PC-3 (cell line): ENCODE data around the gene MYO5A. TPM values are rescaled to one million over a fixed set of nuclear protein-coding genes. Genes with fewer than 3 reads are reported as not detected.

Experiments
- ATAC-seq: fragments of 200-7000 bp; cut with Tn5 transposase; 2 replicates; pipeline ENCODE4 v1.9.1; 2020; ENCODE audit warnings: mild to moderate bottlenecking, moderate library complexity
- BruUV-seq: library from RNA; stranded (reverse); fragments of 400-500 nt; replicated peaks from 2 replicates; lab custom pipeline; 2021; lab: Mats Ljungman, UMichigan
- CTCF ChIA-PET: fragments of 300-600 bp; sonication (Branson Sonifier 250); formaldehyde crosslinking; loops from one replicate; lab custom pipeline; 2022; ENCODE audit warnings: antibody characterized with exemption; lab: Charles Lee
- POLR2A ChIA-PET: fragments of 300-600 bp; sonication (Branson Sonifier 250); formaldehyde crosslinking; loops from one replicate; lab custom pipeline; 2022; ENCODE audit warnings: antibody characterized with exemption; ENCODE audit not compliant: unreplicated experiment; lab: Charles Lee
- DNase-seq: peaks from one replicate; pipeline ENCODE4 v3.0.0-alpha.2; 2015
- H2AFZ ChIP-seq: fragments of 300-600 bp; sonication (generic); 2 replicates; pipeline ENCODE4 v1.6.0; 2016; ENCODE audit warnings: antibody characterized with exemption, low read length
- H3F3A ChIP-seq: fragments of 300-600 bp; sonication (generic); one replicate; pipeline ENCODE4 v1.6.0; 2017; ENCODE audit warnings: antibody characterized with exemption, low read length, control low read depth, mild to moderate bottlenecking; ENCODE audit not compliant: unreplicated experiment
- H3K27ac ChIP-seq: fragments of 300-600 bp; sonication (generic); 2 replicates; pipeline ENCODE4 v1.5.1; 2016; ENCODE audit warnings: mild to moderate bottlenecking, low read length
- H3K27me3 ChIP-seq: fragments of 300-600 bp; sonication (generic); 2 replicates; pipeline ENCODE4 v1.6.1; 2016; ENCODE audit warnings: low read length, mixed read lengths
- H3K36me3 ChIP-seq: fragments of 300-600 bp; sonication (generic); 2 replicates; pipeline ENCODE4 v1.6.1; 2016; ENCODE audit warnings: low read depth, mixed run types, low read length, mixed read lengths
- H3K4me1 ChIP-seq: fragments of 300-600 bp; sonication (generic); 2 replicates; pipeline ENCODE4 v1.5.1; 2016; ENCODE audit warnings: low read length; ENCODE audit not compliant: insufficient read depth
- H3K4me2 ChIP-seq: fragments of 300-600 bp; sonication (generic); 2 replicates; pipeline ENCODE4 v1.6.0; 2016; ENCODE audit warnings: low read length
- H3K4me3 ChIP-seq: fragments of 300-600 bp; sonication (generic); 2 replicates; pipeline ENCODE4 v1.5.1; 2016; ENCODE audit warnings: mild to moderate bottlenecking, low read length, mixed read lengths
- H3K79me2 ChIP-seq: fragments of 300-600 bp; sonication (generic); 2 replicates; pipeline ENCODE4 v1.6.1; 2017; ENCODE audit warnings: low read length, mixed read lengths
- H3K9ac ChIP-seq: fragments of 300-600 bp; sonication (generic); 2 replicates; pipeline ENCODE4 v1.6.0; 2016; ENCODE audit warnings: mild to moderate bottlenecking, low read length
- H3K9me2 ChIP-seq: fragments of 300-600 bp; sonication (generic); replicated peaks from 2 replicates; pipeline ENCODE4 v1.6.1; 2016; ENCODE audit warnings: mixed run types, low read length, mixed read lengths
- H3K9me3 ChIP-seq: fragments of 300-600 bp; sonication (generic); 2 replicates; pipeline ENCODE4 v1.6.1; 2016; ENCODE audit warnings: low read length, mixed read lengths
- H4K20me1 ChIP-seq: fragments of 300-600 bp; sonication (generic); 2 replicates; pipeline ENCODE4 v1.6.1; 2016; ENCODE audit warnings: low read length, mixed read lengths
- EZH2 ChIP-seq: fragments of 300-600 bp; sonication (generic); IDR thresholded peaks from one replicate; pipeline ENCODE4 v1.6.1; 2017; ENCODE audit warnings: antibody characterized with exemption, mild to moderate bottlenecking, low read length; ENCODE audit not compliant: unreplicated experiment
- EZH2phosphoT487 ChIP-seq: fragments of 300-600 bp; sonication (generic); IDR thresholded peaks from 2 replicates; pipeline ENCODE4 v1.6.1; 2018; ENCODE audit warnings: mild to moderate bottlenecking, antibody characterized with exemption, low read length, borderline replicate concordance
- intact Hi-C: fragments of 100-400 bp; cut with micrococcal nuclease; formaldehyde crosslinking; loops from 2 replicates; pipeline ENCODE4 v1.9.0; 2023
- total RNA-seq: library from RNA; depleted of rRNA; stranded (reverse); fragments of >200 nt; gene quantifications from 2 replicates; pipeline ENCODE4 v1.2.3, GENCODE V29; 2014
- TF ChIP-seq, protein P1 (sequence below): fragments of 300-600 bp; sonication (generic); conservative IDR thresholded peaks from 2 replicates; pipeline ENCODE4 v1.5.1; 2017; ENCODE audit warnings: antibody characterized with exemption, low read depth, mild to moderate bottlenecking, low read length

The MYO5A gene
- total RNA-seq, 1 experiment from 2014 or later: 42.1 TPM

DNA sequence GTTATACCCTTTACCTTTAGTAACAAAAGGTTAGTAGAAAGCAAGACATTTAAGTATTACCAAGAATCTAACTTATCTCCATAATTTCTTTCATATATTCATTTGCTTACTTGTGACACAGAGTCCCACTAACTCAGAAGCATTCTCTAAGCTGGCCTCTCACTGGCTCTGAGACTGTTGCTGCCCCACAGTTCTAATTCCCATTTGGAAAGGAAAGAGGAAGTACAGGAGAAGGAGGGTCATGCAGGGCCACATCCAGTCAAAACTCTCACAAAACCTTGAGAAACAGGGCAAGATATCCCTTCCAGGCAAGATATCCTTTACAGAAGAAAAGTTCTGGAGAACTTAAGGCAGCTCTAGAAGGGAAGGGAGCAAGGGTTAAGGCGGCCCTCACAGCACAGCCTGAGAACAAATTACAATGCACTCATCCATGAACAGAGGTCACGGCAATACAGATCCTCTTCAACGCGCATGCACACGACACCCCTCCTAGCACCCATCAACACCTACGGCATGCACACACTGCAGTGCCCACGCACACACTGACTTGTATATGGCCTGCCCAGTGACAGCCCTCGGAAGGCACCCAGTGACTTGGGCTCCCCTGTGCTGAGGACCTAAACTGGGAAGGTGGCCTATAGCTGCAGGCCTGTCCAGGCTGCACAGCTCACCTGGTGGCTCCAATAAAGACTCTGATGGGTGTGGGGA is 220.1 kb downstream of the MYO5A start:
- no peak overlapping the region for H3K27ac ChIP-seq
- H3K79me2 ChIP-seq: no peaks in the 10 kb centered on the region
- ChIA-PET POLR2A (no interaction called here), CTCF (no interaction called here)
- no peak overlapping the region for H2AFZ ChIP-seq
- H3K9ac ChIP-seq: no peak overlapping the region
- intact Hi-C loops: no loop called here
- 0 out of 2 replicates have a peak, but pooled peaks cover 6% of the 10 kb centered on the region for H3K36me3 ChIP-seq
- ATAC-seq: no peak
- H3F3A ChIP-seq: no peaks in the 10 kb centered on the region
- BruUV-seq: no TSS peak
- H3K9me2 ChIP-seq: no peaks in the 10 kb centered on the region
- peaks cover 36% of the 10 kb centered on the region for H3K4me1 ChIP-seq
- TF ChIP-seq EZH2phosphoT487: no peak
- TF ChIP-seq, protein P1, sequence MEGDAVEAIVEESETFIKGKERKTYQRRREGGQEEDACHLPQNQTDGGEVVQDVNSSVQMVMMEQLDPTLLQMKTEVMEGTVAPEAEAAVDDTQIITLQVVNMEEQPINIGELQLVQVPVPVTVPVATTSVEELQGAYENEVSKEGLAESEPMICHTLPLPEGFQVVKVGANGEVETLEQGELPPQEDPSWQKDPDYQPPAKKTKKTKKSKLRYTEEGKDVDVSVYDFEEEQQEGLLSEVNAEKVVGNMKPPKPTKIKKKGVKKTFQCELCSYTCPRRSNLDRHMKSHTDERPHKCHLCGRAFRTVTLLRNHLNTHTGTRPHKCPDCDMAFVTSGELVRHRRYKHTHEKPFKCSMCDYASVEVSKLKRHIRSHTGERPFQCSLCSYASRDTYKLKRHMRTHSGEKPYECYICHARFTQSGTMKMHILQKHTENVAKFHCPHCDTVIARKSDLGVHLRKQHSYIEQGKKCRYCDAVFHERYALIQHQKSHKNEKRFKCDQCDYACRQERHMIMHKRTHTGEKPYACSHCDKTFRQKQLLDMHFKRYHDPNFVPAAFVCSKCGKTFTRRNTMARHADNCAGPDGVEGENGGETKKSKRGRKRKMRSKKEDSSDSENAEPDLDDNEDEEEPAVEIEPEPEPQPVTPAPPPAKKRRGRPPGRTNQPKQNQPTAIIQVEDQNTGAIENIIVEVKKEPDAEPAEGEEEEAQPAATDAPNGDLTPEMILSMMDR: no peak
- TF ChIP-seq EZH2: no peak
- no peaks in the 10 kb centered on the region for H3K27me3 ChIP-seq
- no peaks in the 10 kb centered on the region for H4K20me1 ChIP-seq
- DNase-seq: no peak
- H3K4me2 ChIP-seq: no peak overlapping the region
- H3K4me3 ChIP-seq: no peak overlapping the region
- H3K9me3 ChIP-seq: no peaks in the 10 kb centered on the region

DNA sequence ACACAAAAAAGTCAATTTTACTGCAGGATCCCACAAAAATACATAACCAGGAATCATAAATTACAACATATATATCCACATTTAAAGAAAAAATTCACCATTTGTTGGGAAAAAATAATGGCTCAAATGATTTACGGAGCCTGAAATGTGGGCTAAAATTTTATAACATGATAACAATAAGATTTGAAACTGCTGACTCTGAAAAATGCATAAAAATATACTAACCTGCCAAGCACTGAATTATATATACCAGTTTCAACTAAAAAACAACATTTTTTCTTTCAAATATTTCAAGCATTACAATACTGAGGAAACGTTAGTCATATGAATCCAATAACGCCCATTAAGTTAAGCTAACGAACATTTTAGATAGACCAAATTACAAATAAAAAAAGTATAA is 220.8 kb downstream of the MYO5A start:
- CTCF ChIA-PET: no interaction called here

More for the DNA sequence above, 220.8 kb downstream of the MYO5A start:
- Histone ChIP-seq H3K27me3 (no peaks in the 10 kb centered on the region), H3K36me3 (no peaks in the 10 kb centered on the region), H4K20me1 (no peaks in the 10 kb centered on the region), H3K4me3 (no peak overlapping the region), H3F3A (no peaks in the 10 kb centered on the region), H3K79me2 (no peaks in the 10 kb centered on the region), H3K9ac (no peak overlapping the region), H3K27ac (no peak overlapping the region), H3K9me3 (no peaks in the 10 kb centered on the region), H3K4me2 (no peak overlapping the region), H3K4me1 (peaks cover 38% of the 10 kb centered on the region), H3K9me2 (no peaks in the 10 kb centered on the region), H2AFZ (no peak overlapping the region)
- no TSS peak for BruUV-seq
- POLR2A ChIA-PET: no interaction called here
- ATAC-seq (no peak), DNase-seq (no peak)
- no peak for TF ChIP-seq EZH2
- TF ChIP-seq EZH2phosphoT487: no peak
- TF ChIP-seq, protein P1: no peak
- intact Hi-C loops: no loop called here
